Renal pelvis (tissue), 4 donors: ENCODE measurements around the gene ARHGAP23. TPM values are rescaled to one million over a fixed set of nuclear protein-coding genes. Genes with fewer than 3 reads are reported as not detected.
A peak's percentile ranks its signal among the peaks of the same experiment; 100 is the strongest.
"Not testable (repeated sequence)": the region's sequence is repeated elsewhere in the genome, so short reads cannot be mapped to it uniquely, and the experiment has no call there.

Experiments used
- DNase-seq: peaks from one replicate; pipeline ENCODE4 v3.0.0-alpha.2; 2013
- polyA plus RNA-seq, 3 donors: library from polyadenylated mRNA; unstranded; fragments of 120-200 nt; gene quantifications; one replicate each; pipeline ENCODE4 v1.2.1, GENCODE V29; 2013; ENCODE audit not compliant: insufficient read length in 3 of 3

The ARHGAP23 gene
- polyA plus RNA-seq, 3 donors = 56.8 to 57.7 (median 57.6) TPM

GRCh38 chr17:38485681-38486298 is 57.5 kb downstream of the ARHGAP23 start:
- DNase-seq = not testable (repeated sequence)

GRCh38 chr17:38489774-38490173 is 61.5 kb downstream of the ARHGAP23 start:
- not testable (repeated sequence) for DNase-seq

- DNase-seq = not testable (repeated sequence)
These were observed 63.2 kb downstream of the ARHGAP23 start for GRCh38 chr17:38491346-38492066.

- peak; percentile 81 for DNase-seq
These were observed 64.1 kb downstream of the ARHGAP23 start for GRCh38 chr17:38492067-38493040.

GRCh38 chr17:38494152-38494551 is 65.9 kb downstream of the ARHGAP23 start:
- not testable (repeated sequence) for DNase-seq

GRCh38 chr17:38497656-38498055 is 69.4 kb downstream of the ARHGAP23 start:
- DNase-seq = not testable (repeated sequence)

- no peak for DNase-seq
These were observed 70.1 kb downstream of the ARHGAP23 start for GRCh38 chr17:38498353-38498752.

- DNase-seq = not testable (repeated sequence)
These were observed 71.0 kb downstream of the ARHGAP23 start for GRCh38 chr17:38499230-38499629.

GRCh38 chr17:38501718-38502117 is 73.5 kb downstream of the ARHGAP23 start:
- not testable (repeated sequence) for DNase-seq

GRCh38 chr17:38503286-38503913 is 75.1 kb downstream of the ARHGAP23 start:
- not testable (repeated sequence) for DNase-seq

- DNase-seq = no peak
These were observed 76.0 kb downstream of the ARHGAP23 start for GRCh38 chr17:38504216-38504615.

- DNase-seq = no peak
These were observed 79.2 kb downstream of the ARHGAP23 start for GRCh38 chr17:38507436-38507835.

GRCh38 chr17:38507921-38508569 is 79.8 kb downstream of the ARHGAP23 start:
- no peak for DNase-seq

GRCh38 chr17:38508570-38508950 is 80.3 kb downstream of the ARHGAP23 start:
- no peak for DNase-seq

GRCh38 chr17:38508954-38509771 is 80.9 kb downstream of the ARHGAP23 start:
- peak; percentile 87 for DNase-seq

GRCh38 chr17:38509772-38510420 is 81.6 kb downstream of the ARHGAP23 start:
- no peak for DNase-seq

GRCh38 chr17:38510421-38511149 is 82.3 kb downstream of the ARHGAP23 start:
- peak; percentile 50 for DNase-seq

GRCh38 chr17:38511150-38512108 is 83.2 kb downstream of the ARHGAP23 start:
- DNase-seq = no peak
